SK-N-SH (cell line): ENCODE data around the gene TMEM234. TPM values are rescaled to one million over a fixed set of nuclear protein-coding genes. Genes with fewer than 3 reads are reported as not detected.

Source experiments
- CTCF ChIA-PET: fragments of 300-600, 350-600 bp; formaldehyde crosslinking; extraction: SDS; loops from one replicate; lab custom pipeline; 2021; lab: Yijun Ruan, JAX
- POLR2A ChIA-PET: fragments of 350-600 bp; sonication (Branson Sonifier 250); formaldehyde crosslinking; extraction: SDS; loops from one replicate; lab custom pipeline; 2020; ENCODE audit warnings: antibody characterized with exemption, inconsistent platforms; lab: Yijun Ruan, JAX
- DNase-seq: peaks from one replicate; pipeline ENCODE4 v3.0.0; 2012
- H2AFZ ChIP-seq: fragments of 200-600 bp; sonication (generic); 2 replicates; pipeline ENCODE4 v1.8.1; 2016; ENCODE audit warnings: antibody characterized with exemption, mild to moderate bottlenecking, low read depth
- H3F3A ChIP-seq: fragments of 200-600 bp; sonication (generic); replicated peaks from 2 replicates; pipeline ENCODE3; 2016; ENCODE audit warnings: antibody characterized with exemption, mild to moderate bottlenecking; ENCODE audit not compliant: insufficient read depth
- H3K27ac ChIP-seq, 2 experiments: fragments of 200-500 bp in 1 of 2; fragments of 200-600 bp in 1 of 2; sonication (Bioruptor generic) in 1 of 2; sonication (generic), shearing (Covaris generic) in 1 of 2; 2 replicates each; pipeline versions ENCODE4 v1.5.1 to v1.6.1; 2014 to 2016; ENCODE audit warnings: low read depth in 2 of 2, inconsistent platforms in 1 of 2, low read length in 1 of 2, mild to moderate bottlenecking in 1 of 2, mixed read lengths in 1 of 2
- H3K27me3 ChIP-seq: fragments of 200-600 bp; sonication (generic), shearing (Covaris generic); 2 replicates; pipeline ENCODE4 v1.6.1; 2016; ENCODE audit warnings: mixed run types; ENCODE audit not compliant: insufficient read depth
- H3K36me3 ChIP-seq, 2 experiments: fragments of 200-500 bp in 1 of 2; fragments of 200-600 bp in 1 of 2; sonication (Bioruptor generic) in 1 of 2; sonication (generic) in 1 of 2; replicated peaks in 1 of 2; 2 replicates each; pipeline versions ENCODE3 to v1.5.1; 2014 to 2016; ENCODE audit warnings: low read length in 1 of 2, mild to moderate bottlenecking in 1 of 2; ENCODE audit not compliant: insufficient read depth in 2 of 2, control insufficient read depth in 1 of 2
- H3K4me1 ChIP-seq, 2 experiments: fragments of 200-500 bp in 1 of 2; fragments of 200-600 bp in 1 of 2; sonication (Bioruptor generic) in 1 of 2; sonication (generic), shearing (Covaris generic) in 1 of 2; 2 replicates each; pipeline versions ENCODE4 v1.5.1 to v1.6.1; 2014 to 2016; ENCODE audit warnings: low read depth in 1 of 2, low read length in 1 of 2, mixed run types in 1 of 2; ENCODE audit not compliant: insufficient read depth in 2 of 2, control insufficient read depth in 1 of 2
- H3K4me2 ChIP-seq: fragments of 200-600 bp; sonication (generic), shearing (Covaris generic); 2 replicates; pipeline ENCODE4 v1.6.1; 2017; ENCODE audit warnings: mixed run types
- H3K4me3 ChIP-seq, 2 experiments: fragments of 200-500 bp in 1 of 2; fragments of 200-600 bp in 1 of 2; sonication (Bioruptor generic) in 1 of 2; sonication (generic), shearing (Covaris generic) in 1 of 2; 2 replicates each; pipeline versions ENCODE4 v1.5.1 to v1.8.1; 2014 to 2016; ENCODE audit warnings: low read depth in 2 of 2, inconsistent platforms in 1 of 2, low read length in 1 of 2, mild to moderate bottlenecking in 1 of 2, mixed read lengths in 1 of 2, moderate library complexity in 1 of 2
- H3K79me2 ChIP-seq: fragments of 200-600 bp; sonication (generic); 2 replicates; pipeline ENCODE4 v1.8.1; 2017; ENCODE audit warnings: mild to moderate bottlenecking; ENCODE audit not compliant: insufficient read depth
- H3K9ac ChIP-seq: fragments of 200-600 bp; sonication (generic); 2 replicates; pipeline ENCODE4 v1.6.1; 2017; ENCODE audit warnings: mixed run types
- H3K9me2 ChIP-seq: fragments of 200-600 bp; sonication (generic); 2 replicates; pipeline ENCODE4 v1.6.1; 2017; ENCODE audit warnings: mixed run types
- H3K9me3 ChIP-seq: fragments of 200-600 bp; sonication (generic); 2 replicates; pipeline ENCODE4 v1.6.1; 2017; ENCODE audit warnings: mixed run types, mild to moderate bottlenecking, moderate library complexity
- H4K20me1 ChIP-seq: fragments of 200-600 bp; sonication (generic); 2 replicates; pipeline ENCODE4 v1.6.1; 2017; ENCODE audit warnings: mild to moderate bottlenecking, mixed run types; ENCODE audit not compliant: insufficient read depth
- CHD2 ChIP-seq: fragments of 150-350 bp; IDR thresholded peaks from 2 replicates; pipeline ENCODE4 v1.6.1; 2018; ENCODE audit warnings: low read length; ENCODE audit not compliant: partially characterized antibody
- FOXJ3 ChIP-seq: sonication (generic); formaldehyde crosslinking; IDR thresholded peaks from 2 replicates; pipeline ENCODE4 v1.5.1; 2020; ENCODE audit warnings: mild to moderate bottlenecking, missing genetic modification reagents
- GATA2 ChIP-seq: sonication (generic); formaldehyde crosslinking; IDR thresholded peaks from 2 replicates; pipeline ENCODE4 v1.5.0; 2020; ENCODE audit warnings: mild to moderate bottlenecking, missing genetic modification reagents
- MEF2A ChIP-seq: IDR thresholded peaks from 2 replicates; pipeline ENCODE4 v1.4.0; 2012; ENCODE audit warnings: low read depth, borderline replicate concordance
- MXI1 ChIP-seq: IDR thresholded peaks from 2 replicates; pipeline ENCODE4 v1.6.1; 2012; ENCODE audit warnings: mild to moderate bottlenecking, low read depth, low read length, improper control_type of control experiment
- POLR2AphosphoS5 ChIP-seq: IDR thresholded peaks from 2 replicates; pipeline ENCODE4 v1.6.1; 2012; ENCODE audit warnings: low read depth, low read length
- RCOR1 ChIP-seq: fragments of 150-350 bp; IDR thresholded peaks from 2 replicates; pipeline ENCODE4 v1.6.1; 2017; ENCODE audit warnings: antibody characterized with exemption, low read length
- SIN3A ChIP-seq: IDR thresholded peaks from 2 replicates; pipeline ENCODE4 v1.6.1; 2012; ENCODE audit warnings: low read depth, mild to moderate bottlenecking, low read length, moderate library complexity, borderline replicate concordance
- SMC3 ChIP-seq: IDR thresholded peaks from 2 replicates; pipeline ENCODE4 v1.6.1; 2012; ENCODE audit warnings: low read depth, low read length, improper control_type of control experiment
- TAF1 ChIP-seq: IDR thresholded peaks from 2 replicates; pipeline ENCODE4 v1.6.1; 2012; ENCODE audit warnings: low read depth, mild to moderate bottlenecking, low read length, moderate library complexity, borderline replicate concordance
- TEAD4 ChIP-seq: IDR thresholded peaks from 2 replicates; pipeline ENCODE4 v1.4.0; 2012; ENCODE audit warnings: mild to moderate bottlenecking, borderline replicate concordance; ENCODE audit not compliant: insufficient read depth
- USF2 ChIP-seq: fragments of 150-350 bp; IDR thresholded peaks from 2 replicates; pipeline ENCODE4 v1.6.1; 2017; ENCODE audit warnings: antibody characterized with exemption, low read length, low read depth, borderline replicate concordance
- YY1 ChIP-seq: IDR thresholded peaks from 2 replicates; pipeline ENCODE4 v1.4.0; 2012; ENCODE audit warnings: low read depth, mild to moderate bottlenecking
- WGBS: methylation state at CpG from one replicate; pipeline ENCODE4 v1.1.6; 2017; ENCODE audit warnings: low lambda C conversion rate; 5-methylcytosine and 5-hydroxymethylcytosine counted together
- polyA plus RNA-seq, 3 experiments: library from polyadenylated mRNA; depleted of rRNA; stranded (reverse); fragments of >200 nt; gene quantifications; 2 replicates each; pipeline ENCODE4 v1.2.3, GENCODE V29; 2012

Gene TMEM234
- polyA plus RNA-seq, 1 of the 3 experiments (the other 2 are of a cell fraction), result 31.9 TPM

GRCh38 chr1:32269744-32270143 lies 47.6 kb upstream of the TMEM234 start:
- H2AFZ ChIP-seq, result no peak overlapping the region
- no peaks in the 10 kb centered on the region for H3K9me2 ChIP-seq
- peaks cover 9% of the 10 kb centered on the region for H3F3A ChIP-seq
- H3K4me1 ChIP-seq, result peaks cover 2 to 3% of the 10 kb centered on the region in 2 experiments; a peak in 1 of 4 replicates
- H3K79me2 ChIP-seq, result no peaks in the 10 kb centered on the region
- H3K36me3 ChIP-seq, result no peaks in the 10 kb centered on the region
- H3K9me3 ChIP-seq, result no peaks in the 10 kb centered on the region
- no peak overlapping the region for H3K4me2 ChIP-seq
- no peak overlapping the region for H3K4me3 ChIP-seq
- no peak overlapping the region for H3K9ac ChIP-seq
- no peak for DNase-seq
- ChIA-PET POLR2A (interaction anchor here (0.6 kb wide), 1 partner anchor 9 kb away, joined by 3 read pairs; no protein-coding TSS in a partner anchor), CTCF (interaction anchor here (2.6 kb wide), 1 partner anchor 54 kb away, joined by 7 read pairs; no protein-coding TSS in a partner anchor)
- H3K27me3 ChIP-seq, result no peaks in the 10 kb centered on the region
- no peaks in the 10 kb centered on the region for H4K20me1 ChIP-seq
- no peak for TF ChIP-seq GATA2 (CRISPR knock-in tag)
- no peak for TF ChIP-seq SMC3
- TF ChIP-seq CHD2, result no peak
- TF ChIP-seq FOXJ3 (CRISPR knock-in tag), result no peak
- no peak for TF ChIP-seq YY1
- no peak for TF ChIP-seq USF2
- H3K27ac ChIP-seq, result no peak overlapping the region

GRCh38 chr1:32266921-32267591 lies 44.9 kb upstream of the TMEM234 start:
- DNase-seq, result no peak
- H3K79me2 ChIP-seq, result no peaks in the 10 kb centered on the region
- peak overlapping the region in 1 of 2 experiments; percentile 75; a peak in 2 of 4 replicates for H3K27ac ChIP-seq
- no peaks in the 10 kb centered on the region for H3K36me3 ChIP-seq
- H2AFZ ChIP-seq, result peak overlapping the region; percentile 69; the same call in 1 of the 2 replicates
- no peak for TF ChIP-seq TEAD4
- no peaks in the 10 kb centered on the region for H3K9me2 ChIP-seq
- no peak overlapping the region; the same call in 1 of the 2 replicates for H3K9ac ChIP-seq
- CTCF ChIA-PET, result no interaction called here
- H3K27me3 ChIP-seq, result no peaks in the 10 kb centered on the region
- WGBS, result 71% methylated on average over 7 of the region's 7 CpGs
- no peaks in the 10 kb centered on the region for H3K9me3 ChIP-seq
- H3K4me1 ChIP-seq, result 0 out of 4 replicates have a peak, but pooled peaks cover 0 to 3% of the 10 kb centered on the region in 2 experiments
- no peaks in the 10 kb centered on the region for H4K20me1 ChIP-seq
- POLR2A ChIA-PET, result interaction anchor here (0.9 kb wide), 1 partner anchor 14 kb away, joined by 3 read pairs; no protein-coding TSS in a partner anchor
- peaks cover 14% of the 10 kb centered on the region for H3F3A ChIP-seq
- no peak overlapping the region; a peak in 1 of 4 replicates for H3K4me3 ChIP-seq
- H3K4me2 ChIP-seq, result peak overlapping the region; percentile 57; the same call in 1 of the 2 replicates

- H3K36me3 ChIP-seq, result no peaks in the 10 kb centered on the region
- H3F3A ChIP-seq, result peaks cover 14% of the 10 kb centered on the region
- no peaks in the 10 kb centered on the region for H4K20me1 ChIP-seq
- no peaks in the 10 kb centered on the region for H3K9me3 ChIP-seq
- no peak overlapping the region for H3K9ac ChIP-seq
- 0 out of 4 replicates have a peak, but pooled peaks cover 0 to 3% of the 10 kb centered on the region in 2 experiments for H3K4me1 ChIP-seq
- 91% methylated on average over 9 of the region's 9 CpGs for WGBS
- H3K27me3 ChIP-seq, result no peaks in the 10 kb centered on the region
- no peak overlapping the region for H3K4me2 ChIP-seq
- H3K79me2 ChIP-seq, result no peaks in the 10 kb centered on the region
- TF ChIP-seq RCOR1 (no peak), MEF2A (no peak), FOXJ3 (CRISPR knock-in tag) (no peak), MXI1 (no peak), YY1 (no peak), TEAD4 (no peak), SIN3A (no peak), CHD2 (no peak), TAF1 (no peak), USF2 (no peak), SMC3 (no peak), POLR2AphosphoS5 (no peak)
- no peak overlapping the region for H2AFZ ChIP-seq
- ChIA-PET POLR2A (no interaction called here), CTCF (interaction anchor here (2.4 kb wide), 1 partner anchor 18 kb away, joined by 8 read pairs; no protein-coding TSS in a partner anchor)
- no peak overlapping the region for H3K27ac ChIP-seq
- H3K4me3 ChIP-seq, result no peak overlapping the region
- no peaks in the 10 kb centered on the region for H3K9me2 ChIP-seq
- DNase-seq, result no peak
Observed at GRCh38 chr1:32265846-32266245, 43.7 kb upstream of the TMEM234 start.
